ENCODE results near the gene HBEGF.

HBEGF gene, protein sequence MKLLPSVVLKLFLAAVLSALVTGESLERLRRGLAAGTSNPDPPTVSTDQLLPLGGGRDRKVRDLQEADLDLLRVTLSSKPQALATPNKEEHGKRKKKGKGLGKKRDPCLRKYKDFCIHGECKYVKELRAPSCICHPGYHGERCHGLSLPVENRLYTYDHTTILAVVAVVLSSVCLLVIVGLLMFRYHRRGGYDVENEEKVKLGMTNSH

DNA sequence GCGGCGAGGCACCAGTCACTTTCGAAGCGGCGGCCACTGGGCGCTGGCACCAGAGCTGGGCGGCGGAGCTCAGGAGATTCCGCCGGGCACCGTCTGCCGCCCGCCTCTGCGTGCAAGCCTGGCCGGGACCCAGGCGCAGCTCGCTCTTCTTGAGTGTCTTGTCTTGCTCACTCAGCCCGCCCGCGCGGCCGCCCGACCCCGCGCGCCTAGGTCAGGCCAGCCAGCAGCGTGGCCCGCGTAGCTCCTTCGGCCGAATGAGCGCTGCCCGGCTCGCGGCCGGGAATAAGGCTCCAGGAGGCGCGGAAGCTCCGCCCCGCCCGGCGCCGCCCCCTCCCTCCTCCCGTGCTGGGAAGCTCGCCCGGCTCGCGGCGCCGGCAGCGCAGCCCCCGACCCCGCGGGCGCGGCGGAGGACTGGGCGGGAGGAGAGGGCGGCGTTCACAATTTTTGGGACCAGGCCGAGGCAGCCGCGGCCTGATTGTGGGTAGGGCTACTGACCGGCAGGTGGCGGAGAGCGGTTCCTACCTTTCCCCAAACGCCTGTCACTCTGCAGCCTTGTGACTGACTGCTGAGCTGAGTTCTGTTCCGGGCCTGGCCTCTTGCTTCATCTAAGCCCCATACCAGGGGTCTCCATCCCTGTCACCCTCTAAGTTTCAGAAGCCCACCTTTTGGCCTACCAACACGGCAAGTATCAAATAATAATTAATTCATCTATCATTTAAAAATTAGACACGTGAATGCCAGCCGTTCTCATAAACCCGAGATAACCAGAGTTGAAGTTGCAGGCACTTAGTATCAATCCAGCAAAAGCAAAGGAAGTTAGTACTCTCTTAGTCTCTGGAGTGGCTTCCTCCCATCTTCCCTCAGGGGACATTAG lies at the start of gene HBEGF:
TSS of gene HBEGF (minus strand) at position 256 of the 874 bp plus-strand sequence. CDS start 275 bp downstream, outside the sequence.
- TF ChIP-seq ZFX (IDR thresholded peaks at IDR 0.05), result peak; percentile 29; the same call in 1 of the 2 replicates
- TF ChIP-seq, protein P1, sequence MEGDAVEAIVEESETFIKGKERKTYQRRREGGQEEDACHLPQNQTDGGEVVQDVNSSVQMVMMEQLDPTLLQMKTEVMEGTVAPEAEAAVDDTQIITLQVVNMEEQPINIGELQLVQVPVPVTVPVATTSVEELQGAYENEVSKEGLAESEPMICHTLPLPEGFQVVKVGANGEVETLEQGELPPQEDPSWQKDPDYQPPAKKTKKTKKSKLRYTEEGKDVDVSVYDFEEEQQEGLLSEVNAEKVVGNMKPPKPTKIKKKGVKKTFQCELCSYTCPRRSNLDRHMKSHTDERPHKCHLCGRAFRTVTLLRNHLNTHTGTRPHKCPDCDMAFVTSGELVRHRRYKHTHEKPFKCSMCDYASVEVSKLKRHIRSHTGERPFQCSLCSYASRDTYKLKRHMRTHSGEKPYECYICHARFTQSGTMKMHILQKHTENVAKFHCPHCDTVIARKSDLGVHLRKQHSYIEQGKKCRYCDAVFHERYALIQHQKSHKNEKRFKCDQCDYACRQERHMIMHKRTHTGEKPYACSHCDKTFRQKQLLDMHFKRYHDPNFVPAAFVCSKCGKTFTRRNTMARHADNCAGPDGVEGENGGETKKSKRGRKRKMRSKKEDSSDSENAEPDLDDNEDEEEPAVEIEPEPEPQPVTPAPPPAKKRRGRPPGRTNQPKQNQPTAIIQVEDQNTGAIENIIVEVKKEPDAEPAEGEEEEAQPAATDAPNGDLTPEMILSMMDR (conservative IDR thresholded peaks at IDR 0.05), result peak; percentile 86

GRCh38 chr5:140393738-140394137 lies 47.3 kb upstream of the HBEGF start:
- TF ChIP-seq ZFX (IDR thresholded peaks at IDR 0.05), result no peak
- TF ChIP-seq, protein P1 (conservative IDR thresholded peaks at IDR 0.05), result no peak
- H3K27ac ChIP-seq, result no peak overlapping the region

More for the DNA sequence above, at the start of gene HBEGF:
- H3K27ac ChIP-seq, result peak within 1 kb of the TSS; percentile 54

- H3K27ac ChIP-seq, result no peak overlapping the region
- TF ChIP-seq, protein P1 (conservative IDR thresholded peaks at IDR 0.05), result no peak
- TF ChIP-seq ZFX (IDR thresholded peaks at IDR 0.05), result no peak
Measured at GRCh38 chr5:140391732-140392131, 45.3 kb upstream of the HBEGF start.

DNA sequence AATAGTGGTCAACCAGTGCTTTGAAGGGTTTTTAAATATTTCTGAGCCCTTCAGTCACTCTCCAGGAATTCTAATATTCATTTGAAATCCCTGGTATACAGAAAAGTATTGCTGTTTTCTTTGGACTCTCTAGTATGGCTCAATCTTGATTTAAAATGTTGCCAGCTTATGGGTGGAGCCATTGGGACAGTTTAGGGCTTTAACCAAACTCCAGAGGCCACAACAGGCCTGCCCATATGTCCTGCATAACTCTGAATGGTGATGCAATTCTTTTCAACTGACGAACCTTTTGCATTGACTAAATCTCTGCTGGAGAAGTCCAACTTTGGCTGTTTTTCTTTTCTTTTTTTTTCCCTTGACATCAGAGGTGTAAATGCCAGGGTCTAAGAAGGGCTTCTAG lies 44.9 kb upstream of the HBEGF start:
- H3K27ac ChIP-seq, result no peak overlapping the region
- TF ChIP-seq ZFX (IDR thresholded peaks at IDR 0.05), result no peak
- TF ChIP-seq, protein P1 (conservative IDR thresholded peaks at IDR 0.05), result no peak

- no peak overlapping the region for H3K27ac ChIP-seq
- no peak for TF ChIP-seq ZFX (IDR thresholded peaks at IDR 0.05)
- TF ChIP-seq, protein P1 (conservative IDR thresholded peaks at IDR 0.05), result no peak
Measured at GRCh38 chr5:140388052-140388451, 41.6 kb upstream of the HBEGF start.

GRCh38 chr5:140383300-140383699 lies 36.9 kb upstream of the HBEGF start:
- TF ChIP-seq ZFX (IDR thresholded peaks at IDR 0.05), result no peak
- TF ChIP-seq, protein P1 (conservative IDR thresholded peaks at IDR 0.05), result no peak
- H3K27ac ChIP-seq, result no peak overlapping the region

- no peak overlapping the region for H3K27ac ChIP-seq
- TF ChIP-seq, protein P1 (conservative IDR thresholded peaks at IDR 0.05), result no peak
- no peak for TF ChIP-seq ZFX (IDR thresholded peaks at IDR 0.05)
Measured at GRCh38 chr5:140382866-140383265, 36.5 kb upstream of the HBEGF start.

All from C4-2B (cell line).